Cardiac muscle cell (in vitro differentiated cells and primary cell): ENCODE data around the gene SDCBP2. TPM values are rescaled to one million over a fixed set of nuclear protein-coding genes. Genes with fewer than 3 reads are reported as not detected.

Experiments
- DNase-seq, 2 donors: peaks; one replicate each; pipeline versions ENCODE4 v3.0.0 to v3.0.0-alpha.2; 2010 to 2017; ENCODE audit warnings: low read depth in 1 of 2, low spot score in 1 of 2
- H3K27ac ChIP-seq: fragments of 200-600 bp; sonication (generic); 2 replicates; pipeline ENCODE4 v1.5.1; 2016
- H3K27me3 ChIP-seq: fragments of 200-600 bp; sonication (generic); 2 replicates; pipeline ENCODE4 v1.6.0; 2016; ENCODE audit warnings: control low read depth
- H3K36me3 ChIP-seq: fragments of 200-600 bp; sonication (generic); 2 replicates; pipeline ENCODE4 v1.5.1; 2016; ENCODE audit warnings: control low read depth
- H3K4me1 ChIP-seq: fragments of 200-600 bp; sonication (generic); 2 replicates; pipeline ENCODE4 v1.8.1; 2017; ENCODE audit warnings: low read depth, mild to moderate bottlenecking, mixed run types
- H3K4me3 ChIP-seq: fragments of 200-600 bp; sonication (generic); 2 replicates; pipeline ENCODE4 v1.5.1; 2016; ENCODE audit warnings: mild to moderate bottlenecking
- H3K9me3 ChIP-seq: fragments of 200-600 bp; sonication (generic); 2 replicates; pipeline ENCODE4 v1.5.1; 2017; ENCODE audit warnings: low read depth, mild to moderate bottlenecking, control low read depth
- CTCF ChIP-seq: IDR thresholded peaks from 2 replicates; pipeline ENCODE4 v1.5.1; 2012; ENCODE audit warnings: low read depth, mild to moderate bottlenecking, low read length
- polyA plus RNA-seq: library from polyadenylated mRNA; unstranded; fragments of >200 nt; fragmentation: Nextera tagmentation; extraction: Ambion mirVana; gene quantifications from 2 replicates; pipeline ENCODE4 v1.2.1, GENCODE V29; 2016
- total RNA-seq: library from RNA; depleted of rRNA; stranded (reverse); fragments of >200 nt; gene quantifications from 2 replicates; pipeline ENCODE4 v1.2.3, GENCODE V29; 2016

Gene SDCBP2
- total and polyA plus RNA-seq, 2 experiments from 2014 or later = 6.2 to 8.0 TPM

- H3K9me3 ChIP-seq = no peaks in the 10 kb centered on the region
- no peaks in the 10 kb centered on the region for H3K4me1 ChIP-seq
- H3K27me3 ChIP-seq = peaks cover 4% of the 10 kb centered on the region
- no peak for TF ChIP-seq CTCF
- no peak for DNase-seq
- H3K4me3 ChIP-seq = no peak overlapping the region
- H3K27ac ChIP-seq = no peak overlapping the region
- H3K36me3 ChIP-seq = no peaks in the 10 kb centered on the region
Measured at GRCh38 chr20:1308067-1308701, 20.8 kb downstream of the SDCBP2 start.

GRCh38 chr20:1307571-1307971 lies 21.4 kb downstream of the SDCBP2 start:
- Histone ChIP-seq H3K27me3 (no peaks in the 10 kb centered on the region), H3K27ac (no peak overlapping the region), H3K36me3 (no peaks in the 10 kb centered on the region), H3K9me3 (no peaks in the 10 kb centered on the region), H3K4me1 (no peaks in the 10 kb centered on the region), H3K4me3 (no peak overlapping the region)
- no peak for DNase-seq
- no peak for TF ChIP-seq CTCF

- Histone ChIP-seq H3K4me3 (no peak overlapping the region), H3K27ac (no peak overlapping the region), H3K36me3 (no peaks in the 10 kb centered on the region), H3K4me1 (no peaks in the 10 kb centered on the region), H3K27me3 (no peaks in the 10 kb centered on the region), H3K9me3 (no peaks in the 10 kb centered on the region)
- TF ChIP-seq CTCF = no peak
- no peak for DNase-seq
Measured at GRCh38 chr20:1307171-1307570, 21.8 kb downstream of the SDCBP2 start.

GRCh38 chr20:1306316-1307135 lies 22.4 kb downstream of the SDCBP2 start:
- Histone ChIP-seq H3K9me3 (no peaks in the 10 kb centered on the region), H3K4me1 (no peaks in the 10 kb centered on the region), H3K27me3 (no peaks in the 10 kb centered on the region), H3K27ac (no peak overlapping the region), H3K4me3 (no peak overlapping the region), H3K36me3 (no peaks in the 10 kb centered on the region)
- DNase-seq = no peak
- TF ChIP-seq CTCF = no peak

- H3K4me1 ChIP-seq = no peaks in the 10 kb centered on the region
- H3K27ac ChIP-seq = no peak overlapping the region
- no peak for TF ChIP-seq CTCF
- DNase-seq = no peak
- no peaks in the 10 kb centered on the region for H3K27me3 ChIP-seq
- H3K36me3 ChIP-seq = no peaks in the 10 kb centered on the region
- H3K4me3 ChIP-seq = no peak overlapping the region
- H3K9me3 ChIP-seq = no peaks in the 10 kb centered on the region
Measured at GRCh38 chr20:1305712-1306111, 23.2 kb downstream of the SDCBP2 start.
